SU-DHL-6 (cell line): Measurements from ENCODE around the gene DNAJB5.

Experiments
- H2AFZ ChIP-seq: fragments of 200-600 bp; sonication (generic); 2 replicates; pipeline ENCODE4 v1.6.1; 2014; ENCODE audit warnings: low read depth, mild to moderate bottlenecking, moderate library complexity, mixed read lengths, antibody characterized with exemption, low read length; ENCODE audit not compliant: severe bottlenecking
- H3F3A ChIP-seq: fragments of 200-600 bp; shearing (Covaris generic); 2 replicates; pipeline ENCODE4 v1.6.0; 2016; ENCODE audit warnings: antibody characterized with exemption, mild to moderate bottlenecking; ENCODE audit not compliant: insufficient read depth
- H3K27ac ChIP-seq: fragments of 200-600 bp; sonication (generic); 2 replicates; pipeline ENCODE4 v1.5.1; 2016; ENCODE audit warnings: low read depth, mild to moderate bottlenecking, low read length, moderate library complexity, mixed read lengths
- H3K27me3 ChIP-seq: fragments of 200-600 bp; sonication (generic), shearing (Covaris generic); 2 replicates; pipeline ENCODE4 v1.6.0; 2014; ENCODE audit warnings: mild to moderate bottlenecking, low read length
- H3K36me3 ChIP-seq: fragments of 200-600 bp; sonication (generic); 2 replicates; pipeline ENCODE4 v1.6.1; 2014; ENCODE audit warnings: mild to moderate bottlenecking, low read length, mixed read lengths
- H3K4me2 ChIP-seq: fragments of 300-600, 200-600 bp; shearing (Covaris generic), sonication (generic); 2 replicates; pipeline ENCODE4 v1.6.0; 2014; ENCODE audit warnings: low read length, low read depth, mild to moderate bottlenecking; ENCODE audit not compliant: poor library complexity, severe bottlenecking
- H3K4me3 ChIP-seq: fragments of 200-600 bp; sonication (generic); 2 replicates; pipeline ENCODE4 v1.5.1; 2014; ENCODE audit warnings: antibody characterized with exemption, low read length, mild to moderate bottlenecking, mixed read lengths; ENCODE audit not compliant: insufficient read depth, poor library complexity, severe bottlenecking
- H3K79me2 ChIP-seq: fragments of 200-600 bp; sonication (generic); 2 replicates; pipeline ENCODE4 v1.6.1; 2014; ENCODE audit warnings: mild to moderate bottlenecking, low read length, moderate library complexity; ENCODE audit not compliant: insufficient read depth
- H3K9ac ChIP-seq: fragments of 200-600 bp; sonication (generic); 2 replicates; pipeline ENCODE4 v1.7.0; 2014; ENCODE audit warnings: mild to moderate bottlenecking, low read length
- H3K9me2 ChIP-seq: fragments of 200-600 bp; sonication (generic); replicated peaks from 2 replicates; pipeline ENCODE4 v1.6.1; 2014; ENCODE audit warnings: low read length; ENCODE audit not compliant: insufficient read depth
- H3K9me3 ChIP-seq: fragments of 200-600 bp; sonication (generic); 2 replicates; pipeline ENCODE4 v1.6.1; 2014; ENCODE audit warnings: low read length, mixed read lengths; ENCODE audit not compliant: insufficient read depth
- H4K20me1 ChIP-seq: fragments of 200-600 bp; sonication (generic); 2 replicates; pipeline ENCODE4 v1.6.1; 2014; ENCODE audit warnings: low read depth, mild to moderate bottlenecking, antibody characterized with exemption, low read length, moderate library complexity, mixed read lengths
- CTCF ChIP-seq: fragments of 200-600 bp; sonication (generic); IDR thresholded peaks from one replicate; pipeline ENCODE4 v1.5.1; 2017; ENCODE audit warnings: antibody characterized with exemption, mild to moderate bottlenecking, low read length, moderate library complexity; ENCODE audit not compliant: insufficient read depth, poor library complexity, severe bottlenecking
- EZH2phosphoT487 ChIP-seq: fragments of 200-600 bp; sonication (generic), shearing (Covaris generic); conservative IDR thresholded peaks from 2 replicates; pipeline ENCODE4 v1.6.1; 2018; ENCODE audit warnings: mild to moderate bottlenecking, antibody characterized with exemption, low read length, moderate library complexity, mixed read lengths

DNAJB5 gene

GRCh38 chr9:34984049-34984448, 5.5 kb upstream of the DNAJB5 start:
- Histone ChIP-seq H3K27me3 (no peaks in the 10 kb centered on the region), H3K27ac (no peak overlapping the region), H4K20me1 (no peaks in the 10 kb centered on the region), H3K36me3 (no peaks in the 10 kb centered on the region), H3K4me3 (no peak overlapping the region), H3K9me2 (no peaks in the 10 kb centered on the region), H2AFZ (no peak overlapping the region), H3K9ac (no peak overlapping the region), H3K4me2 (no peak overlapping the region), H3K79me2 (no peaks in the 10 kb centered on the region), H3F3A (no peaks in the 10 kb centered on the region), H3K9me3 (no peaks in the 10 kb centered on the region)
- TF ChIP-seq CTCF (no peak), EZH2phosphoT487 (no peak)

- no peaks in the 10 kb centered on the region for H3K9me3 ChIP-seq
- no peaks in the 10 kb centered on the region for H4K20me1 ChIP-seq
- no peaks in the 10 kb centered on the region for H3K27me3 ChIP-seq
- no peaks in the 10 kb centered on the region for H3K9me2 ChIP-seq
- H3K4me3 ChIP-seq, result no peak overlapping the region
- no peaks in the 10 kb centered on the region for H3K36me3 ChIP-seq
- no peak overlapping the region for H3K27ac ChIP-seq
- H3K9ac ChIP-seq, result no peak overlapping the region
- no peaks in the 10 kb centered on the region for H3F3A ChIP-seq
- TF ChIP-seq EZH2phosphoT487, result no peak
- TF ChIP-seq CTCF, result peak; percentile 98
- H3K4me2 ChIP-seq, result no peak overlapping the region
- no peaks in the 10 kb centered on the region for H3K79me2 ChIP-seq
- no peak overlapping the region for H2AFZ ChIP-seq
Observed at GRCh38 chr9:34985311-34985899, 4.1 kb upstream of the DNAJB5 start.

- Histone ChIP-seq H3K9me2 (no peaks in the 10 kb centered on the region), H3K27me3 (no peaks in the 10 kb centered on the region), H3K36me3 (no peaks in the 10 kb centered on the region), H2AFZ (no peak overlapping the region), H4K20me1 (no peaks in the 10 kb centered on the region), H3K27ac (no peak overlapping the region), H3K9ac (no peak overlapping the region), H3K4me2 (no peak overlapping the region), H3K9me3 (no peaks in the 10 kb centered on the region), H3K79me2 (no peaks in the 10 kb centered on the region), H3F3A (no peaks in the 10 kb centered on the region), H3K4me3 (no peak overlapping the region)
- TF ChIP-seq EZH2phosphoT487 (no peak), CTCF (no peak)
Observed at GRCh38 chr9:34986540-34987047, 3.0 kb upstream of the DNAJB5 start.
